K562 (cell line): ENCODE measurements around the gene SND1. TPM values are rescaled to one million over a fixed set of nuclear protein-coding genes. Genes with fewer than 3 reads are reported as not detected.

Source experiments
- ARID3A ChIP-seq: IDR thresholded peaks from 2 replicates; pipeline ENCODE4 v1.6.1; 2012; ENCODE audit warnings: low read depth, low read length, improper control_type of control experiment, borderline replicate concordance
- BRD9 ChIP-seq: fragments of 450-650 bp; IDR thresholded peaks from 2 replicates; pipeline ENCODE4 v1.6.1; 2018; ENCODE audit warnings: low read depth; ENCODE audit not compliant: partially characterized antibody
- HES1 ChIP-seq: fragments of 450-650 bp; IDR thresholded peaks from 2 replicates; pipeline ENCODE4 v1.6.1; 2016; ENCODE audit warnings: low read depth, mild to moderate bottlenecking, moderate library complexity
- HOXB6 ChIP-seq: fragments of 250-450 bp; sonication (Bioruptor Pico); IDR thresholded peaks from 2 replicates; pipeline ENCODE4 v1.5.1; 2022; ENCODE audit warnings: mild to moderate bottlenecking, borderline replicate concordance
- MAZ ChIP-seq, 2 experiments: fragments of 450-650 bp in 1 of 2; sonication (generic) in 1 of 2; formaldehyde crosslinking; IDR thresholded peaks in 1 of 2; conservative IDR thresholded peaks in 1 of 2; 2 replicates each; pipeline versions ENCODE4 v1.4.0 to v1.5.0; 2020; ENCODE audit warnings: mild to moderate bottlenecking in 1 of 2, missing genetic modification reagents in 1 of 2
- MTA1 ChIP-seq: fragments of 450-650 bp; IDR thresholded peaks from 2 replicates; pipeline ENCODE4 v1.6.1; 2017; ENCODE audit warnings: borderline replicate concordance
- NONO ChIP-seq, 2 experiments: fragments of 200-400 bp in 1 of 2; fragments of 450-650 bp in 1 of 2; formaldehyde crosslinking in 1 of 2; IDR thresholded peaks; 2 replicates each; pipeline ENCODE4 v1.6.1; 2017; ENCODE audit warnings: low read depth in 2 of 2, mild to moderate bottlenecking in 2 of 2, moderate library complexity in 2 of 2, low read length in 1 of 2
- POLR3G ChIP-seq: IDR thresholded peaks from 2 replicates; pipeline ENCODE4 v1.6.1; 2011; ENCODE audit not compliant: insufficient read length, insufficient replicate concordance; ENCODE audit errors: extremely low read depth
- RAD21 ChIP-seq, 2 experiments: fragments of 250-450 bp in 1 of 2; fragments of 450-650 bp in 1 of 2; sonication (Bioruptor Pico) in 1 of 2; formaldehyde crosslinking in 1 of 2; IDR thresholded peaks in 1 of 2; conservative IDR thresholded peaks in 1 of 2; 2 replicates each; pipeline versions ENCODE4 v1.4.0 to v1.8.0; 2020 to 2022; ENCODE audit warnings: mild to moderate bottlenecking in 2 of 2, moderate library complexity in 1 of 2
- SIX5 ChIP-seq, 2 experiments: IDR thresholded peaks; 2 replicates each; pipeline ENCODE4 v1.6.1; 2011; ENCODE audit warnings: low read length in 2 of 2, borderline replicate concordance in 1 of 2, low read depth in 1 of 2, mild to moderate bottlenecking in 1 of 2, moderate library complexity in 1 of 2; ENCODE audit not compliant: insufficient read depth in 1 of 2
- ZKSCAN3 ChIP-seq: fragments of 250-450 bp; sonication (Bioruptor Pico); IDR thresholded peaks from 2 replicates; pipeline ENCODE4 v1.4.0; 2020
- ZKSCAN8 ChIP-seq: fragments of 200-800 bp; sonication (Bioruptor generic); IDR thresholded peaks from 2 replicates; pipeline ENCODE4 v1.6.1; 2016; ENCODE audit warnings: missing genetic modification characterization, missing compliant biosample characterization
- polyA plus RNA-seq, 8 experiments: library from polyadenylated mRNA; depleted of rRNA in 4 of 8; stranded (reverse) in 5 of 8; unstranded in 3 of 8; fragments of >200 nt; fragmentation: Nextera tagmentation in 2 of 8; fragmentation: Illumina TruSeq in 1 of 8; extraction: Ambion mirVana in 2 of 8; extraction: Trizol in 1 of 8; gene quantifications; 2 replicates each; pipeline versions ENCODE4 v1.2.1 to v1.2.3, GENCODE V29; 2011 to 2014; ENCODE audit warnings: inconsistent platforms in 1 of 8, missing spikeins in 1 of 8
- total RNA-seq, 7 experiments: library from RNA; depleted of rRNA in 6 of 7; stranded (reverse); fragments of >200 nt in 6 of 7; fragmentation: Illumina TruSeq in 2 of 7; extraction: Trizol in 2 of 7; gene quantifications; 2 replicates each; pipeline versions ENCODE4 v1.2.1 to v1.2.3, GENCODE V29; 2011 to 2021; ENCODE audit warnings: low replicate concordance in 1 of 7

The SND1 gene
- total and polyA plus RNA-seq, 9 of the 15 experiments (the other 6 are each of a cell fraction or from before 2014, with no cell fraction given), result 46.5 to 307 (median 191) TPM

- TF ChIP-seq ZKSCAN8 (CRISPR knock-in tag) (no peak; the same call in 1 of the 2 replicates), ZKSCAN3 (CRISPR knock-in tag) (no peak), NONO (IDR thresholded peaks at IDR 0.05; ENCODE audit: low read depth in 2 of 2, low read length in 1 of 2) (peak in 1 of 2 experiments; percentile 61; a peak in 1 of 4 replicates), POLR3G (no peak), ARID3A (0 out of 2 replicates have a peak, but pooled peaks have one; percentile 69), BRD9 (peak; percentile 50), SIX5 (IDR thresholded peaks at IDR 0.05; ENCODE audit: borderline replicate concordance in 1 of 2, insufficient read depth in 1 of 2, low read depth in 1 of 2, low read length in 2 of 2) (no peak), MAZ (CRISPR knock-in tag; conservative IDR thresholded peaks at IDR 0.05 in 1 of 2, IDR thresholded peaks at IDR 0.05 in 1 of 2) (peak; percentile 17 to 18; a peak in 2 of 4 replicates), HOXB6 (CRISPR knock-in tag) (no peak), RAD21 (CRISPR knock-in tag; conservative IDR thresholded peaks at IDR 0.05 in 1 of 2, IDR thresholded peaks at IDR 0.05 in 1 of 2) (0 out of 4 replicates have a peak, but pooled peaks have one; percentile 8 to 23), MTA1 (peak; percentile 76), HES1 (peak; percentile 63; the same call in 1 of the 2 replicates)
These were observed 240.7 kb downstream of the SND1 start (continued) for GRCh38 chr7:127892488-127893314.
